Measurements from ENCODE around the gene GPR156.

GPR156 gene

DNA sequence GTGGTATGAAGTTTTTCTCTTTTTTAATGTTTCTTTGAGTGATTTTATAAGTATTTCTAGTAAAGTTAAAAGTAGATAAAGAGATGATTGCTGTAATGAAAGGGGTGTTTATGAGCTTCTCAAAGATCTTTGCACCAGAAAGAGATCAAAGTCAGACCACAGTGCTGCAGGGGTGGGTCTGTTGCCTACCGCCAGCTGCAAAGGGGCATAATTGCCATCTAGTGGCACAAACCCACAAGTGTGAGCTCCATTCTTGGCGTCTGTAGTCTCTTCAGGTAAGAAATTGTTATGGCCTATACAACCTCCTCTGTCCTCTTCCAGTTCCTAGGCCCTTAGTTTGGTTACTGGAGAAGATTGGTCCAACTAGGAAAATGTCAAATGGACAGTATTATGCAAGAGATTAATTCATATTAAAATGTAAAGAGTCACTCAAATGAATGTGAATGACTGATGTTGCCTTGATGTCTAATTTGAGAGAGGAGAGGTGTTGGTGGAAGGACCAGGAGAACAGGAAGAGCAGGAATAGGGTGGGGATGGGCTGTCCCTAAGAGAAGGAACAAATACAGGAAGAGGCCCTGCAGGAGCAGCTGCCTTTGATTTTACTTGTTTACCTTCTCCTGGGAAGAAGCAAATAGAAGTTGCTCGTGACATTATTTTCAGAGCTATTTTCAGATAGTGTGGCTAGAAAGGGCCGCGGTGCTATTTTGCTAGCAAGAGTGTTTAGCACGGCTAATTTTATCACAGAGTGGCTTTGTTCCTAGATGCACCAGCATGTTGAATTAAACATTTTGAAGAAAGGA is 137.8 kb downstream of the GPR156 start:
- DNase-seq (ENCODE audit: low read depth) = no peak
- TF ChIP-seq, protein P1, sequence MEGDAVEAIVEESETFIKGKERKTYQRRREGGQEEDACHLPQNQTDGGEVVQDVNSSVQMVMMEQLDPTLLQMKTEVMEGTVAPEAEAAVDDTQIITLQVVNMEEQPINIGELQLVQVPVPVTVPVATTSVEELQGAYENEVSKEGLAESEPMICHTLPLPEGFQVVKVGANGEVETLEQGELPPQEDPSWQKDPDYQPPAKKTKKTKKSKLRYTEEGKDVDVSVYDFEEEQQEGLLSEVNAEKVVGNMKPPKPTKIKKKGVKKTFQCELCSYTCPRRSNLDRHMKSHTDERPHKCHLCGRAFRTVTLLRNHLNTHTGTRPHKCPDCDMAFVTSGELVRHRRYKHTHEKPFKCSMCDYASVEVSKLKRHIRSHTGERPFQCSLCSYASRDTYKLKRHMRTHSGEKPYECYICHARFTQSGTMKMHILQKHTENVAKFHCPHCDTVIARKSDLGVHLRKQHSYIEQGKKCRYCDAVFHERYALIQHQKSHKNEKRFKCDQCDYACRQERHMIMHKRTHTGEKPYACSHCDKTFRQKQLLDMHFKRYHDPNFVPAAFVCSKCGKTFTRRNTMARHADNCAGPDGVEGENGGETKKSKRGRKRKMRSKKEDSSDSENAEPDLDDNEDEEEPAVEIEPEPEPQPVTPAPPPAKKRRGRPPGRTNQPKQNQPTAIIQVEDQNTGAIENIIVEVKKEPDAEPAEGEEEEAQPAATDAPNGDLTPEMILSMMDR (conservative IDR thresholded peaks at IDR 0.05; ENCODE audit: low read depth, low read length) = no peak
- H3K4me3 ChIP-seq (ENCODE audit: low read length) = no peak overlapping the region

- peak; percentile 52 for DNase-seq (ENCODE audit: low read depth)
These were observed 139.3 kb downstream of the GPR156 start for GRCh38 chr3:120145542-120146285.

DNA sequence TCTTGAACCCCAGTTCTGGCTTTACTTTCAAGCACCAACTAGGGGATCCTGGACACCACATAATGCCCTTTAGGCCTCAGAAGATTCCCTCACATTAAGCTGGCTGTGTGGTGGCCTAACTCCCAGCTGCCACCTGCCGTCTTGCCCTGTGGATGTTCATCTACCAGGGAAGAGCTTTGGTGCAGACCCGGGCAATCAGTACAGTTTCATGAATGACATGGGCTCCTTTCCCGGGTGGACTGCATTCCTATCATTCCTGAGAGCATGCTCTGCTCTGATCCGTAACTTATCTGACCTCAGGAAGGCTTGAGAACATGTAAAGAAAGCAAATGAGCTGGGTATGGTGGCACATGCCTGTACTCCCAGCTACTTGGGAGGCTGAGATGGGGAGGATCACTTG is 140.8 kb downstream of the GPR156 start:
- no peak overlapping the region for H3K4me3 ChIP-seq (ENCODE audit: low read length)
- TF ChIP-seq, protein P1 (conservative IDR thresholded peaks at IDR 0.05; ENCODE audit: low read depth, low read length) = peak; percentile 49
- peak; percentile 70 for DNase-seq (ENCODE audit: low read depth)

More at GRCh38 chr3:120145542-120146285, 139.3 kb downstream of the GPR156 start:
- H3K4me3 ChIP-seq (ENCODE audit: low read length) = no peak overlapping the region
- TF ChIP-seq, protein P1 (conservative IDR thresholded peaks at IDR 0.05; ENCODE audit: low read depth, low read length) = no peak

GRCh38 chr3:120143676-120144075 is 141.3 kb downstream of the GPR156 start:
- TF ChIP-seq, protein P1 (conservative IDR thresholded peaks at IDR 0.05; ENCODE audit: low read depth, low read length) = no peak
- DNase-seq (ENCODE audit: low read depth) = no peak
- no peak overlapping the region for H3K4me3 ChIP-seq (ENCODE audit: low read length)

DNA sequence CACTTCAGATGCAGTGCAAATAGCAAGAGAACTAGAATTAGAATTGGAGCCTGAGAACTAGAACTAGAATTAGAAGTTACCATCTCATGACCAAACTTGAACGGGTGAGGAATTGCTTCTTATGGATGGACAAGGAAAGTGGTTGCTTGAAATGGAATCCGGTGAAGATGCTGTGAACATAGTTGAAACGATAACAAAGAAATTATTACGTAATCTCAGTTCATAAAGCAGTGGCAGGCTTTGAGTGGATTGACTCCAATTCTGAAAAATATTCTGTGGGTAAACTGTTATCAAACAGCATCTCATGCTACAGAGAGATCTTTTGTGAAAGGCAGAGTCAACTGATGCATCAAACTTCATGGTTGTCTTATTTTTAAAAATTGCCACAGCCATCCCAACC is 142.8 kb downstream of the GPR156 start:
- no peak for DNase-seq (ENCODE audit: low read depth)
- H3K4me3 ChIP-seq (ENCODE audit: low read length) = no peak overlapping the region
- TF ChIP-seq, protein P1 (conservative IDR thresholded peaks at IDR 0.05; ENCODE audit: low read depth, low read length) = no peak

GRCh38 chr3:120140098-120140742 is 144.8 kb downstream of the GPR156 start:
- DNase-seq (ENCODE audit: low read depth) = no peak
- H3K4me3 ChIP-seq (ENCODE audit: low read length) = no peak overlapping the region
- TF ChIP-seq, protein P1 (conservative IDR thresholded peaks at IDR 0.05; ENCODE audit: low read depth, low read length) = no peak

All from retinal pigment epithelial cell (primary cell).